ENCODE measurements around the gene DEFB131A. TPM values are rescaled to one million over a fixed set of nuclear protein-coding genes. Genes with fewer than 3 reads are reported as not detected.
"Not testable (repeated sequence)": the region's sequence is repeated elsewhere in the genome, so short reads cannot be mapped to it uniquely, and the experiment has no call there.

The DEFB131A gene
- total and polyA plus RNA-seq, 10 donors: not detected

DNA sequence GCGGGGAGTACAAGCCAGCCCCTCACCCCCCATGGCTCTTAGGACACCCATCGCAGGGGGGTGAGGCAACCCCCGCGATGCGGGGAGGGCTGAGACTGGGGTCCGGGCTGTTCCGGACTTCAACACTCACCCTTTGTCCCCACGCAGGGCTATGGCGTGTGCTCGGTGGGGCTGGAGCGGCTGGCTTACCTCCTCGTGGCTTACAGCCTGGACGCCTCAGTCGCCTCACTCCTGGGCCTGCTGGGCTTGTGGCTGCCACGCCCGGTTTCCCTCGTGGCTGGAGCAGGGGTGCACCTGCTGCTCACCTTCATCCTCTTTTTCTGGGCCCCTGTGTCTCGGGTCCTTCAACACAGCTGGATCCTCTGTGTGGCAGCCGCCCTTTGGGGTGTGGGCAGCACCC, 49.4 kb downstream of the DEFB131A start:
- H3K9me3 ChIP-seq; DNase-seq; H3K4me3 ChIP-seq; H3K27ac ChIP-seq; intact Hi-C loops (cut with DNase I; ENCODE audit: low total_unique reads); H3K36me3 ChIP-seq; H3K4me1 ChIP-seq: not testable (repeated sequence)
- 80 to 88% (median 83%) methylated on average over 13 to 19 of the region's 19 CpGs for WGBS, 5 donors
- H3K27me3 ChIP-seq (replicated peaks in 1 of 7): peaks cover 0 to 40% (median 10%) of the 10 kb centered on the region in 7 donors

DNA sequence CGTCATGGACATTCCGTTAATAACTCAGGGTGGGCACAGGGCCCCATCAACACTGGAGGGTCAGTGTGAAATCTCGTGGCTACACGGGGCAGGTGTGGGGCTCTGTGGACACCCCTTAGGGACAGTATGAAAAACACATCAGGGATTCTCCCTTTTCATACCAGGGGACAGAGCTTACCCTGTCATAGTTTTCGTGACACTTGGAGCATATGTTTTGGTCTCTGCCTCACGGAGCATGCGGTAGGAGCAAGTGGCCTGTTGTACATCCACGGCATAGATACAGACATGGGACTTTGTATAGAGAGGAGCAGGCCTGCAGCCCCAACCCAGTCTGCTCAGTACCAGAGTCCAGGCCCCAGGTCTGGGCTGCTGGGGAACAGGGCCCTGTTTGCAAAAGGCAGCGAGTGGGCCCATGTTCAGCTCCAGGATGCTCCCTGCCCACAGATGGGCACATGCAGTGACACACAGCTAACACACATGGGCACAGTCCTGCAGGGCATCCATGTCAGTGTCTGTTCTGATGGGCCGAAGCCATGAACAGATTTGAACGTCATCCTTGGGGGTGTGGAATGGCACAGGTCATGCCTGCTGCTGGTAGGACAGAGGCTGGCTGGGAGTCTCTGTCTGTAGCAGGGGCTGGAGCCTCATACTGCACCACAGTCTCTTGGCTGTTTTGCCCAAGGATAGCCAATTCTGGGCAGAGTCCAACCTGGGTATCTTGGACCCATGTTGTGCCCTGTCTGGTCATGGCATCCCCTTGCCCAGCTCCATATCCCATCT, 50.2 kb downstream of the DEFB131A start:
- H3K4me3 ChIP-seq; H3K4me1 ChIP-seq; H3K9me3 ChIP-seq; H3K27ac ChIP-seq; DNase-seq; intact Hi-C loops (cut with DNase I; ENCODE audit: low total_unique reads); H3K36me3 ChIP-seq: not testable (repeated sequence)
- WGBS, 5 donors: 77 to 85% (median 82%) methylated on average over 11 of the region's 11 CpGs
- peaks cover 0 to 48% (median 10%) of the 10 kb centered on the region in 7 donors for H3K27me3 ChIP-seq (replicated peaks in 1 of 7)

DNA sequence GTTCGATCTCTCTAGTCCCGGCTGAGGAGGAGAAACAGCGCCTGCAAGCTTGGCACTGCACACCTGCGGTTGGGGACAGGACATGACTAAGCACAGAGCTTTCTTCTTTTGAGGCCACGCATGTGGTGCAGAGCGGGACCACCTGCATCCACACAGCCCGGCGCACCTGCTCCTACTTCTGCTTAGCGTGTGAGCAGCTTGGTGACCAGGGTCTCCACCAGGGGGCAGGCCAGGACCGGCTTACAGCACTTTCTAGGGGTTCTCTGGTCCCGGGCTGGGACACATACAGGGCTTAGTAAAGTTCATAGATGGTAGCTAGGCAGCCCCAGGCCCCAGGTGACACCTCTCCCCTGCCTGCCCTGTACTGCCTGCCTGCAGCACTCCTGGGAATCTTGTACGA, 51.2 kb downstream of the DEFB131A start:
- intact Hi-C loops (cut with DNase I; ENCODE audit: low total_unique reads); H3K9me3 ChIP-seq; H3K4me3 ChIP-seq; DNase-seq; H3K4me1 ChIP-seq; H3K27ac ChIP-seq; H3K36me3 ChIP-seq: not testable (repeated sequence)
- H3K27me3 ChIP-seq (replicated peaks in 1 of 7): peaks cover 0 to 52% (median 10%) of the 10 kb centered on the region in 7 donors
- TF ChIP-seq, protein P1, sequence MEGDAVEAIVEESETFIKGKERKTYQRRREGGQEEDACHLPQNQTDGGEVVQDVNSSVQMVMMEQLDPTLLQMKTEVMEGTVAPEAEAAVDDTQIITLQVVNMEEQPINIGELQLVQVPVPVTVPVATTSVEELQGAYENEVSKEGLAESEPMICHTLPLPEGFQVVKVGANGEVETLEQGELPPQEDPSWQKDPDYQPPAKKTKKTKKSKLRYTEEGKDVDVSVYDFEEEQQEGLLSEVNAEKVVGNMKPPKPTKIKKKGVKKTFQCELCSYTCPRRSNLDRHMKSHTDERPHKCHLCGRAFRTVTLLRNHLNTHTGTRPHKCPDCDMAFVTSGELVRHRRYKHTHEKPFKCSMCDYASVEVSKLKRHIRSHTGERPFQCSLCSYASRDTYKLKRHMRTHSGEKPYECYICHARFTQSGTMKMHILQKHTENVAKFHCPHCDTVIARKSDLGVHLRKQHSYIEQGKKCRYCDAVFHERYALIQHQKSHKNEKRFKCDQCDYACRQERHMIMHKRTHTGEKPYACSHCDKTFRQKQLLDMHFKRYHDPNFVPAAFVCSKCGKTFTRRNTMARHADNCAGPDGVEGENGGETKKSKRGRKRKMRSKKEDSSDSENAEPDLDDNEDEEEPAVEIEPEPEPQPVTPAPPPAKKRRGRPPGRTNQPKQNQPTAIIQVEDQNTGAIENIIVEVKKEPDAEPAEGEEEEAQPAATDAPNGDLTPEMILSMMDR (IDR thresholded peaks at IDR 0.05 in 8 of 11, conservative IDR thresholded peaks at IDR 0.05 in 3 of 11): peak in 4 of 11 experiments; percentile 11 to 48 (median 32)
- WGBS, 5 donors: 3 to 12% (median 4%) methylated on average over 7 to 11 of the region's 12 CpGs

DNA sequence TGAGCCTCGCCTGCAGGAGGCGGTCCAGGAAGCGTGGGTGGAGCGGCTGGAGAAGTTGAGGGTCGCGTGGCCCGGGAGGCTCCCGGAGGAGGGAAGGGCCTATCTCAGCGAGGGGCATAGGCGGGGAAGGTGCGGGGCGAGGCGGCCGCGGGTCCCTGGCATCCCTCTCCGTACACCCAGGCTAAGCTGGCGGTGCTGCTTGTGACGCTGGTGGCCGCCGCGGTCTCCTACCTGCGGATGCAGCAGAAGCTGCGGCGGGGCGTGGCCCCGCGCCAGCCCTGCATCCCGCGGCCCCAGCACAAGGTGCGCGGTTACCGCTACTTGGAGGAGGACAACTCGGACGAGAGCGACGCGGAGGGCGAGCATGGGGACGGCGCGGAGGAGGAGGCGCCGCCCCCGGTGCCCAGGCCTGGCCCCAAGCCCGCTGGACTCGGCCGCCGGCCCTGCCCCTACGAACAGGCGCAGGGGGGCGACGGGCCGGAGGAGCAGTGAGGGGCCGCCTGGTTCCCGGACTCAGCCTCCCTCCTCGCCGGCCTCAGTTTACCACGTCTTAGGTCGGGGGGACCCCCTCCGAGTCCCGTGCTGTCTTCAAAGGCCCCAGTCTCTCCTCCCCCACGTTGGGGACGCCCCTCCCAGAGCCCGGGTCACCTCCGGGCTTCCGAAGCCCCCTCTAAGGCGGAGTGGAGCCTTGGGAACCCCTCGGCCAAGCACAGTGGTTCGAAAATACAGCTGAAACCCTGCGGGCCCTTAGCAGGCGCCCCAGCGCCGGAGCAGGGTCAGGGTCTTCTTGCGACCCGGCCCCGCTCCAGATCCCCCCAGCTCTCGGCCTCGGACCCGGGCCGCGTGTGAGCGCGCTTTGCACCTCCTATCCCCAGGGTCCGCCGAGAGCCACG, 53.6 kb downstream of the DEFB131A start:
- DNase-seq; H3K4me3 ChIP-seq; H3K27ac ChIP-seq; intact Hi-C loops (cut with DNase I; ENCODE audit: low total_unique reads); H3K9me3 ChIP-seq; H3K36me3 ChIP-seq; H3K4me1 ChIP-seq: not testable (repeated sequence)
- WGBS, 5 donors: 4 to 11% (median 6%) methylated on average over 12 to 85 of the region's 86 CpGs
- peaks cover 0 to 47% (median 10%) of the 10 kb centered on the region in 7 donors for H3K27me3 ChIP-seq (replicated peaks in 1 of 7)

DNA sequence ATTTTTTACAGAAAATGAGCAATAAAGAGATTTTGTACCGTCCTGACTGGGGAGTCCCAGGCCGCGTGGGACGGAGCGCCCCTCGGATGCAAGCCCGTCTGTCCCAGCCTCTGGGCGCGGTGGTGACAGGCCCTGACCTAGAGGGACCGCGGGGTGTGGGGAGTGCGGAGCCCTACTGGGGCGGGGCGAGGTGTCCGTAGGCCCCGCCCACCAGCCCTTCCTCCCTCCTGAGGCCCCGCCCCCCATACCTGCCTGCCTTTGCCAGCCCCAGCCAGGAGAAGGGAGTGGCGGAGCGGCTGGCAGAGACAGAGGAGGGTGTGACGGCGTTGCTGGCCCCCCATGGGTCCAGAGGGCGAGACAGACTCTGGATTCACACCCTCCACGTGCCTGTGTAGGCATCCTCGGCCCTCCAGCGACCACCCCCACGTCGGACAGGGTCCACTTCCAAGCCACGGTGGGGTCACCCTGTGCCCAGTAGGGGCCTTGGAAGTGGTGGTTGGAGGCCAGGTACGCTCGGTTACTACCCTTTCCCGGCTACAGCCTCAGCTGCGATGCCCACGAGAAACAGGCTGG, 54.3 kb downstream of the DEFB131A start:
- H3K9me3 ChIP-seq; H3K4me3 ChIP-seq; DNase-seq; H3K36me3 ChIP-seq; H3K4me1 ChIP-seq; intact Hi-C loops (cut with DNase I; ENCODE audit: low total_unique reads); H3K27ac ChIP-seq: not testable (repeated sequence)
- 12 to 43% (median 32%) methylated on average over 8 to 33 of the region's 33 CpGs for WGBS, 5 donors
- peaks cover 0 to 47% (median 10%) of the 10 kb centered on the region in 7 donors for H3K27me3 ChIP-seq (replicated peaks in 1 of 7)

DNA sequence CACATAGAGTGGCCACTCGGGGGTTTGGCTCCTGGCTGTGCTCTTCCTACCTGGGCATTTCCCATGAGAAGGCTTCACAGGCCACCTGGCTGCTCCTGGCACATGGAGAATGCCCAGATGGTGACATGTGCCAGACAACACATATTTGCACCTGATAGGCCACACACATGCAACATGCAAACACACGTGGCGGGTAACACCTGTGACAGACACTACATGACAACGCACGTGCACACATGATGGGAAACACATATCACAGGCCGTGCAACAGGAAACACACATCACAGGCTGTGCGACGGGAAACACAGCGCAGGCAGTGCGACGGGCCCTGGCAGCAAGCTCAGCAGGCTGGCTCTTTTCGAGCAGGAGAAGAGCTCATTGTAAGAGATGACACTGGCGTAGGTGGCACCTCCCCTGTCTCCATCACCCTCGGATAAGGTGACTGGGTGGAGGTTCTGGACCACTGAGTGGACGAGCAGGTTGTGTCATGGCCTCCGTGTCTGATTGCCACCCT, 55.8 kb downstream of the DEFB131A start:
- DNase-seq; H3K9me3 ChIP-seq; H3K27ac ChIP-seq; intact Hi-C loops (cut with DNase I; ENCODE audit: low total_unique reads); H3K4me3 ChIP-seq; H3K4me1 ChIP-seq; H3K36me3 ChIP-seq: not testable (repeated sequence)
- WGBS, 5 donors: 84 to 93% (median 90%) methylated on average over 13 to 16 of the region's 16 CpGs
- H3K27me3 ChIP-seq (replicated peaks in 1 of 7): peaks cover 0 to 41% (median 10%) of the 10 kb centered on the region in 7 donors

Small RNA genes lying within 50 kb of the gene (small RNA-seq; reads per million reads assigned to genes)
- gene RNA5SP153: 0 reads per million in 4 donors

Other genes with a start within 250 kb of the DEFB131A start
- gene USP17L10, start 233.8 kb upstream of the DEFB131A start, total RNA-seq: not detected
- gene USP17L10, start 233.8 kb upstream of the DEFB131A start, polyA plus RNA-seq: not detected
- not detected for gene USP17L11, start 229.0 kb upstream of the DEFB131A start, total RNA-seq
- not detected for gene USP17L11, start 229.0 kb upstream of the DEFB131A start, polyA plus RNA-seq
- not detected for gene USP17L12, start 224.3 kb upstream of the DEFB131A start, total RNA-seq
- not detected for gene USP17L12, start 224.3 kb upstream of the DEFB131A start, polyA plus RNA-seq
- gene USP17L13, start 219.5 kb upstream of the DEFB131A start, total RNA-seq: not detected
- gene USP17L13, start 219.5 kb upstream of the DEFB131A start, polyA plus RNA-seq: not detected
- not detected for gene USP17L15, start 210.0 kb upstream of the DEFB131A start, total RNA-seq
- not detected for gene USP17L15, start 210.0 kb upstream of the DEFB131A start, polyA plus RNA-seq
- gene USP17L17, start 200.5 kb upstream of the DEFB131A start, total RNA-seq: not detected
- not detected for gene USP17L17, start 200.5 kb upstream of the DEFB131A start, polyA plus RNA-seq
- gene USP17L18, start 195.8 kb upstream of the DEFB131A start, total RNA-seq: not detected
- gene USP17L18, start 195.8 kb upstream of the DEFB131A start, polyA plus RNA-seq: not detected
- not detected for gene USP17L19, start 191.0 kb upstream of the DEFB131A start, total RNA-seq
- not detected for gene USP17L19, start 191.0 kb upstream of the DEFB131A start, polyA plus RNA-seq
- gene USP17L20, start 186.3 kb upstream of the DEFB131A start, total RNA-seq: not detected
- not detected for gene USP17L20, start 186.3 kb upstream of the DEFB131A start, polyA plus RNA-seq
- not detected for gene USP17L21, start 181.5 kb upstream of the DEFB131A start, total RNA-seq
- not detected for gene USP17L21, start 181.5 kb upstream of the DEFB131A start, polyA plus RNA-seq
- gene USP17L22, start 176.8 kb upstream of the DEFB131A start, total RNA-seq: not detected
- gene USP17L22, start 176.8 kb upstream of the DEFB131A start, polyA plus RNA-seq: not detected
- not detected for gene USP17L24, start 119.2 kb upstream of the DEFB131A start, total RNA-seq
- gene USP17L24, start 119.2 kb upstream of the DEFB131A start, polyA plus RNA-seq: not detected
- not detected for gene USP17L25, start 114.5 kb upstream of the DEFB131A start, total RNA-seq
- gene USP17L25, start 114.5 kb upstream of the DEFB131A start, polyA plus RNA-seq: not detected
- gene USP17L26, start 109.8 kb upstream of the DEFB131A start, total RNA-seq: not detected
- not detected for gene USP17L26, start 109.8 kb upstream of the DEFB131A start, polyA plus RNA-seq
- gene USP17L5, start 105.0 kb upstream of the DEFB131A start, total RNA-seq: not detected
- not detected for gene USP17L5, start 105.0 kb upstream of the DEFB131A start, polyA plus RNA-seq
- not detected for gene USP17L27, start 100.3 kb upstream of the DEFB131A start, total RNA-seq
- not detected for gene USP17L27, start 100.3 kb upstream of the DEFB131A start, polyA plus RNA-seq
- gene USP17L28, start 95.5 kb upstream of the DEFB131A start, total RNA-seq: not detected
- not detected for gene USP17L28, start 95.5 kb upstream of the DEFB131A start, polyA plus RNA-seq
- not detected for gene USP17L29, start 90.8 kb upstream of the DEFB131A start, total RNA-seq
- gene USP17L29, start 90.8 kb upstream of the DEFB131A start, polyA plus RNA-seq: not detected
- not detected for gene USP17L30, start 81.3 kb upstream of the DEFB131A start, total RNA-seq
- not detected for gene USP17L30, start 81.3 kb upstream of the DEFB131A start, polyA plus RNA-seq